Measurements from ENCODE around the gene TMEM185B. TPM values are rescaled to one million over a fixed set of nuclear protein-coding genes. Genes with fewer than 3 reads are reported as not detected.

The TMEM185B gene
- polyA plus RNA-seq (2013, experiment 1 of 2) = 16.1 TPM
- polyA plus RNA-seq (2013, experiment 2 of 2) = 15.9 TPM

DNA sequence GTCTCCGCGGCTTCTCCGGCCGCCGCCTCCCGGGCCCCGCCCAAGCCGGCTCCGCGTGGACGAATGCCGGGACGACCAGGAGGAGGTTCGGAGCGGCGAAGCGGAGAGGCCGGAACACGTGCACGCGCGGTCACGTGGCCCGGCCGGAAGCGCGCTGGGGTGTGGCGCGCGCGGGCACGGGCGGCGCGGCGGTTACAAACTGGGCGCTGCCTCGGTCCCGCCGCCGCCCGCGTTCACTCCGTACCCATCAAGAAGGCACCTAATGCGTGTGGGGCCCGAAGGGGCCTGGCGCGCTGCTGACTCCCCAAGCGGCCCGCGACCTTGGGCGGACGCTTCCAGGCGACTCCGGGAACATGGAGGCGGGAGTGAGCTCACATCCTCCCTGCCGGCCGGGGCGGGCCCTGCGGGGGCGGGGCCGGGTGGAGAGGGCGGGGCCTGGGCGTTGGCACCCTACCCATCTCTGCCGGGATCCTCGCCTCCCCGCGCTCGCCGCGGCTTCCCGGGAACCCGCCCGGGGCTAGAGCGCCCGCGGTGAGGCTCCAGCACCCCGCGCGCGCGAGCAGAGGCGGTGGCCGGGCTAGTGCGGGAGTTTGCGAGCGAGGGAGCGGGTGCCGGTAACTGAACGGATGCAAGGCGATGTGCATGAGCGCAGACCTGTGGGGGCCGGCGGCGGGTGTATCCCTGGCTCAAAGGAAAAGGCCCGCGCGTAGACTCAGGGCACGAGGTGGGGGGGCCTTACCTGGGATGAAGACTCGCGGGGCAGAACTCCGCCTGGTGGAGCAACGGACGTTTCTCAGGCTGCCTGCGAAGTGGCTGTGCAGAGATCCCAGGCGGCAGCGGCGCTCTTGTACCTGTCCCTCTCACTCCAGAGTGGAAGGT, at the start of gene TMEM185B:
TSS of gene TMEM185B (minus strand) at position 367 of the 879 bp plus-strand sequence. CDS start 424 bp downstream, outside the sequence.
- Histone ChIP-seq H3K27ac (ENCODE audit: low read depth, low read length, severe bottlenecking) (peak within 1 kb of the TSS; percentile 59), H3K9me3 (ENCODE audit: control insufficient read depth, low read length) (peaks cover 8% of the 10 kb centered on the region), H3K4me1 (ENCODE audit: control insufficient read depth, insufficient read depth, low read length, poor library complexity, severe bottlenecking) (no peaks in the 10 kb centered on the region), H3K4me3 (ENCODE audit: extremely low read depth, insufficient read depth, low read length, poor library complexity, severe bottlenecking) (peak within 1 kb of the TSS; percentile 55), H3K36me3 (ENCODE audit: control insufficient read depth, insufficient read depth, low read length) (peaks cover 13% of the 10 kb centered on the region)
- 4% methylated on average over 98 of the region's 108 CpGs for WGBS, 2 experiments (ENCODE audit: insufficient coverage in 2 of 2)

GRCh38 chr2:120271711-120272379, 48.6 kb upstream of the TMEM185B start:
- H3K9me3 ChIP-seq (ENCODE audit: control insufficient read depth, low read length) = peaks cover 21% of the 10 kb centered on the region
- H3K4me3 ChIP-seq (ENCODE audit: extremely low read depth, insufficient read depth, low read length, poor library complexity, severe bottlenecking) = no peak overlapping the region
- peaks cover 21% of the 10 kb centered on the region for H3K36me3 ChIP-seq (ENCODE audit: control insufficient read depth, insufficient read depth, low read length)
- no peak overlapping the region for H3K27ac ChIP-seq (ENCODE audit: low read depth, low read length, severe bottlenecking)
- 100% methylated on average over 1 of the region's 1 CpG; no CpG with 5 or more reads in 1 of the 2 experiments for WGBS, 2 experiments (ENCODE audit: insufficient coverage in 2 of 2)
- no peaks in the 10 kb centered on the region for H3K4me1 ChIP-seq (ENCODE audit: control insufficient read depth, insufficient read depth, low read length, poor library complexity, severe bottlenecking)

- WGBS, 2 experiments (ENCODE audit: insufficient coverage in 2 of 2) = no CpG with 5 or more reads among the region's 1 CpG
- Histone ChIP-seq H3K9me3 (ENCODE audit: control insufficient read depth, low read length) (peaks cover 8% of the 10 kb centered on the region), H3K4me3 (ENCODE audit: extremely low read depth, insufficient read depth, low read length, poor library complexity, severe bottlenecking) (no peak overlapping the region), H3K36me3 (ENCODE audit: control insufficient read depth, insufficient read depth, low read length) (peaks cover 21% of the 10 kb centered on the region), H3K4me1 (ENCODE audit: control insufficient read depth, insufficient read depth, low read length, poor library complexity, severe bottlenecking) (no peaks in the 10 kb centered on the region), H3K27ac (ENCODE audit: low read depth, low read length, severe bottlenecking) (no peak overlapping the region)
These were observed 46.6 kb upstream of the TMEM185B start for GRCh38 chr2:120269816-120270215.

DNA sequence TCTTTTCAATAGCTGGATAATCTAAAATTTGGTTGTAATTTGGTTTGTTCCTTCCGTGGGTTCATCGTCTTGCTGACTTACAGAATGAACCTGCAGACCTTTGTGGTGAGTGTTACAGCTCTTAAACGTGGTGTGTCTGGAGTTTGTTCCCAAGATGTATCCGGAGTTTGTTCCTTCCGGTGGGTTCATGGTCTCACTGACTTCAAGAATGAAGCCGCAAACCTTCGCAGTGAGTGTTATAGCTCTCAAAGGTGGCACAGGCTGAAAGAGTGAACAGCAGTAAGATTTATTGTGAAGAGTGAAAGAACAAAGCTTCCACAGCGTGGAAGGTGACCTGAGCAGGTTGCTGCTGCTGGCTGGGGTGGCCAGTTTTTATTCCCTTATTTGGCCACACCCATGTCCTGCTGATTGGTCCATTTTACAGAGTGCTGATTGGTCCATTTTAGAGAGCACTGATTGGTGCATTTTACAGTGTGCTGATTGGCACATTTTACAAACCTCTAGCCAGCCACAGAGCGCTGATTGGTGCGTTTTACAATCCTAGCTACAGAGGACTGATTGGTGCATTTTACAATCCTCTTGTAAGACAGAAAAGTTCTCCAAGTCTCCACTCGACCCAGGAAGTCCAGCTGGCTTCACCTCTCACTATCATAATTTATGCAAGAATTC, 46.0 kb upstream of the TMEM185B start:
- H3K4me1 ChIP-seq (ENCODE audit: control insufficient read depth, insufficient read depth, low read length, poor library complexity, severe bottlenecking) = no peaks in the 10 kb centered on the region
- peaks cover 6% of the 10 kb centered on the region for H3K9me3 ChIP-seq (ENCODE audit: control insufficient read depth, low read length)
- H3K27ac ChIP-seq (ENCODE audit: low read depth, low read length, severe bottlenecking) = no peak overlapping the region
- WGBS, 2 experiments (ENCODE audit: insufficient coverage in 2 of 2) = 91 to 99% methylated on average over 8 to 10 of the region's 11 CpGs
- H3K36me3 ChIP-seq (ENCODE audit: control insufficient read depth, insufficient read depth, low read length) = peaks cover 21% of the 10 kb centered on the region
- no peak overlapping the region for H3K4me3 ChIP-seq (ENCODE audit: extremely low read depth, insufficient read depth, low read length, poor library complexity, severe bottlenecking)

GRCh38 chr2:120267348-120267747, 44.1 kb upstream of the TMEM185B start:
- 95 to 100% methylated on average over 6 to 7 of the region's 8 CpGs for WGBS, 2 experiments (ENCODE audit: insufficient coverage in 2 of 2)

GRCh38 chr2:120265006-120265405, 41.8 kb upstream of the TMEM185B start:
- Histone ChIP-seq H3K4me3 (ENCODE audit: extremely low read depth, insufficient read depth, low read length, poor library complexity, severe bottlenecking) (no peak overlapping the region), H3K4me1 (ENCODE audit: control insufficient read depth, insufficient read depth, low read length, poor library complexity, severe bottlenecking) (peaks cover 8% of the 10 kb centered on the region), H3K9me3 (ENCODE audit: control insufficient read depth, low read length) (peaks cover 6% of the 10 kb centered on the region), H3K36me3 (ENCODE audit: control insufficient read depth, insufficient read depth, low read length) (peaks cover 21% of the 10 kb centered on the region), H3K27ac (ENCODE audit: low read depth, low read length, severe bottlenecking) (no peak overlapping the region)
- 92 to 95% methylated on average over 10 of the region's 12 CpGs for WGBS, 2 experiments (ENCODE audit: insufficient coverage in 2 of 2)

More at GRCh38 chr2:120267348-120267747, 44.1 kb upstream of the TMEM185B start:
- H3K4me1 ChIP-seq (ENCODE audit: control insufficient read depth, insufficient read depth, low read length, poor library complexity, severe bottlenecking) = peaks cover 6% of the 10 kb centered on the region
- no peak overlapping the region for H3K27ac ChIP-seq (ENCODE audit: low read depth, low read length, severe bottlenecking)
- H3K36me3 ChIP-seq (ENCODE audit: control insufficient read depth, insufficient read depth, low read length) = peaks cover 16% of the 10 kb centered on the region
- no peaks in the 10 kb centered on the region for H3K9me3 ChIP-seq (ENCODE audit: control insufficient read depth, low read length)
- no peak overlapping the region for H3K4me3 ChIP-seq (ENCODE audit: extremely low read depth, insufficient read depth, low read length, poor library complexity, severe bottlenecking)

- Histone ChIP-seq H3K4me1 (ENCODE audit: control insufficient read depth, insufficient read depth, low read length, poor library complexity, severe bottlenecking) (peaks cover 8% of the 10 kb centered on the region), H3K27ac (ENCODE audit: low read depth, low read length, severe bottlenecking) (peak overlapping the region; percentile 45), H3K9me3 (ENCODE audit: control insufficient read depth, low read length) (peaks cover 12% of the 10 kb centered on the region), H3K4me3 (ENCODE audit: extremely low read depth, insufficient read depth, low read length, poor library complexity, severe bottlenecking) (no peak overlapping the region), H3K36me3 (ENCODE audit: control insufficient read depth, insufficient read depth, low read length) (peaks cover 14% of the 10 kb centered on the region)
- WGBS, 2 experiments (ENCODE audit: insufficient coverage in 2 of 2) = 57 to 73% methylated on average over 7 of the region's 10 CpGs
These were observed 39.7 kb upstream of the TMEM185B start for GRCh38 chr2:120262761-120263428.

DNA sequence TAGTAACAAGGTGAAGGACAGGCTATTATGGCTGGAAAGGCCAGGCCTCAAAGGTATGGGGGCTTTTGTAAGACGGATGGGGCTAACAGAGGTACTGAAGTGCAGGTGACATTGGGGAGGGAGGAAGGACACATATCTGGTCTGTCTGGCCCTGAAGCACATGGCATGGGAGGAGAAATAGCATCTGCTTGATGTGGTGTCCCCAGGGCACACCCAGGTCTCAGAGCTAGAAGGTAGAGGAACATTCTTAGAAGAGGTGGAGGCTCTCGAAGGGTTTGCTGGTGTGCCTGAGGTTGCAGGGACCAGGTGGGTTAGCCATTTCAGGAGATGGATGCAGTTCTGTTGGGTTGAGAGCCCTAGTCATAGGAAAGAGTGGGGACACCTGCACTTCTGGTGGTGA, 39.0 kb upstream of the TMEM185B start:
- Histone ChIP-seq H3K4me3 (ENCODE audit: extremely low read depth, insufficient read depth, low read length, poor library complexity, severe bottlenecking) (no peak overlapping the region), H3K9me3 (ENCODE audit: control insufficient read depth, low read length) (peaks cover 12% of the 10 kb centered on the region), H3K36me3 (ENCODE audit: control insufficient read depth, insufficient read depth, low read length) (peaks cover 17% of the 10 kb centered on the region), H3K27ac (ENCODE audit: low read depth, low read length, severe bottlenecking) (peak overlapping the region; percentile 45), H3K4me1 (ENCODE audit: control insufficient read depth, insufficient read depth, low read length, poor library complexity, severe bottlenecking) (peaks cover 8% of the 10 kb centered on the region)
- 33 to 50% methylated on average over 2 of the region's 2 CpGs for WGBS, 2 experiments (ENCODE audit: insufficient coverage in 2 of 2)

DNA sequence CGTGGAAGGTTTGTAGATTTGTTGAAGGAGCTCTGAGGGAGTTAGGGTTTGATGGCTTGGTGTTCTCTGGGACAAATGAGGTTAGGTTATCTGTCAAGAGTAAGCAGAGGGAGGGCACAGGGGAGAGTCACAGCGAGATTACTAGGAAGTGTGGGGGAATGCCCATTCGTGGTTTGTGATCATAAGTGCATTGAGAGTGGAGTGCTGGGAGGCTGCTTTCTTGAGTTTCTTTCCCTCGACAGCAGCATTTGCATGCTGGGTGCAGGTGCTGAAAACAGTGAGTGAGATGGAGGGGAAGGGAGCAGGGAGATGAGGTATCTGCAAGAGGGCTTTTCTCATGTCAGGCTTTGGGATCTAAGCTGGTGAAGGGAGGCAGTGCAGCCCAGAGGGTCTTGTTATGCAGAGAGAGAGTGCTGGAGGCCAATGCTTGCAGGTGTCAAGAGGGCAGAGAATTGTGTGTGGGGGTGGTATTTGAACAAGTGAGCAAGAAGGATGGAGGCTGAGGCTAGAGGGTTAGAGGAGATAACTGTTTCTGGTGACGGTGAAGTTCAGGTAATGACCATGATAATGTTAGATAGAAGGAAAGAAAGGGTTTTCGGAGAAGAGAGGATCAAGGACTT, 38.3 kb upstream of the TMEM185B start:
- 83 to 88% methylated on average over 6 of the region's 6 CpGs for WGBS, 2 experiments (ENCODE audit: insufficient coverage in 2 of 2)
- Histone ChIP-seq H3K36me3 (ENCODE audit: control insufficient read depth, insufficient read depth, low read length) (peaks cover 18% of the 10 kb centered on the region), H3K4me3 (ENCODE audit: extremely low read depth, insufficient read depth, low read length, poor library complexity, severe bottlenecking) (no peak overlapping the region), H3K4me1 (ENCODE audit: control insufficient read depth, insufficient read depth, low read length, poor library complexity, severe bottlenecking) (peaks cover 8% of the 10 kb centered on the region), H3K27ac (ENCODE audit: low read depth, low read length, severe bottlenecking) (no peak overlapping the region), H3K9me3 (ENCODE audit: control insufficient read depth, low read length) (peaks cover 12% of the 10 kb centered on the region)

DNA sequence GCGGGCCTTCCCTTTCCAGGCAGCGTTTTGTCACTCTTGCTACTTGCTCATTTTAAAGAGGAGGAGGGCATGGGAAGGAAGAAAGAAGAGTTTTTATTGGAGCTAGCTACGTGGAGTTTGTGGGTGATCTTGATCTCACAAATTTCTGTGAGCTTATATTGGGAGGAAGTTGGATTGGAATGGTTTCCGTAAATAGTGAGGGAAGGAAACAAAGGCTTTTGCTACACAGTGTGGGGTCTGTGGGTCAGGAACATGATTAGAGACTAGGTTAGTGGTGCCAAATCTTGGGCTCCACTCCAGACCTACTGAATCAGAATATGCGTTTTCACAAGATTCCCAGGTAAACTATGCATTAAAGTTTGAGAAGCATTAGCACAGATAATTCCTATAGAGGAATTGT, 37.5 kb upstream of the TMEM185B start:
- H3K4me1 ChIP-seq (ENCODE audit: control insufficient read depth, insufficient read depth, low read length, poor library complexity, severe bottlenecking) = peaks cover 8% of the 10 kb centered on the region
- no peak overlapping the region for H3K4me3 ChIP-seq (ENCODE audit: extremely low read depth, insufficient read depth, low read length, poor library complexity, severe bottlenecking)
- H3K27ac ChIP-seq (ENCODE audit: low read depth, low read length, severe bottlenecking) = no peak overlapping the region
- H3K9me3 ChIP-seq (ENCODE audit: control insufficient read depth, low read length) = peaks cover 12% of the 10 kb centered on the region
- H3K36me3 ChIP-seq (ENCODE audit: control insufficient read depth, insufficient read depth, low read length) = peaks cover 24% of the 10 kb centered on the region
- 94 to 100% methylated on average over 3 of the region's 5 CpGs for WGBS, 2 experiments (ENCODE audit: insufficient coverage in 2 of 2)

All from mesodermal cell (in vitro differentiated cells).